ENCODE measurements around the gene EFNA1. TPM values are rescaled to one million over a fixed set of nuclear protein-coding genes. Genes with fewer than 3 reads are reported as not detected.
A peak's percentile ranks its signal among the peaks of the same experiment; 100 is the strongest.

EFNA1 gene
- total and polyA plus RNA-seq, 2 of the 13 experiments (the other 11 are each of a cell fraction or from before 2014, with no cell fraction given) = 81.8 to 874 TPM

DNA sequence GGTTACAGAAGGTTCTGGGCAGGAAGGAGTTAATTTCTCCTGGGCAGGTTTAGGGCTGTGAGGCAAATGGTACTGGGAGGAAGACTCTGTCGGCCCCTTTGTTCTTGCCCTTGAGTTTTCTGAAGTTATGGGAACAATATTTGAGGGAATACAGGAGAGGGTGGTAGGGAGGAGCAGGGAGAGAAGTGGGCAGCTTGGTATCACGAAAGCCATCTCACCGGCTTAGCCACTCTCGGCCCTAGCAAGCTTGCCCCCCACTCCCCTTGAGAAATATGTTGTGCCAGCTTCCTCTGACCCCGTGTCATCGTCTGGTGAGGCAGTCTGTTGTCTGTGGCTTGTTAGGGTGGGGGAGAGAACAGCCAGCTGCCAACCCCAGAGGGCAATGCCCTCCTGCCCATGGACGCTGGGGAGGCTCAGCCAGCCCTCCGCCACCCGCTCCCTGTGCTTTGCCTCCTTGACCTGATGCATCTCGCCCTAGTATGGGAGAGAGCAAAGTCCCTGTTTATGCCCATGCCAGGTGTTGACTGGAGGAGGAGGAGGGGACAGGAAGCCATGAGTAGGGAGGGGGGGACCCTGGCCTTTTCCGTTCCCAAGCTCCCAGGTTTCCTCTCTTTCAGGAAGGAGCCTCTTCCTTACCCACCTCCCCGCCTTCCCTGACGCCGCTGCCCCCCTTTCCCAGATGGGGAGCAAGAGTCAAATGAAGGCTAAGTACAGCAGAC is 1.2 kb downstream of the EFNA1 start (continued):
- TF ChIP-seq PRPF4 (IDR thresholded peaks at IDR 0.05; ENCODE audit: low read depth, low read length, poor library complexity, severe bottlenecking) = no peak
- peak; percentile 92 for TF ChIP-seq SALL1 (CRISPR knock-in tag; IDR thresholded peaks at IDR 0.05)
- TF ChIP-seq, protein P1, sequence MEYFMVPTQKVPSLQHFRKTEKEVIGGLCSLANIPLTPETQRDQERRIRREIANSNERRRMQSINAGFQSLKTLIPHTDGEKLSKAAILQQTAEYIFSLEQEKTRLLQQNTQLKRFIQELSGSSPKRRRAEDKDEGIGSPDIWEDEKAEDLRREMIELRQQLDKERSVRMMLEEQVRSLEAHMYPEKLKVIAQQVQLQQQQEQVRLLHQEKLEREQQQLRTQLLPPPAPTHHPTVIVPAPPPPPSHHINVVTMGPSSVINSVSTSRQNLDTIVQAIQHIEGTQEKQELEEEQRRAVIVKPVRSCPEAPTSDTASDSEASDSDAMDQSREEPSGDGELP (IDR thresholded peaks at IDR 0.05; ENCODE audit: borderline replicate concordance, low read depth) = peak; percentile 91; the same call in 1 of the 2 replicates
- TF ChIP-seq CREB1 (IDR thresholded peaks at IDR 0.05) = no peak
- TF ChIP-seq CREB1 (CRISPR knock-in tag; IDR thresholded peaks at IDR 0.05) = no peak
- TF ChIP-seq PHF20 (CRISPR knock-in tag; IDR thresholded peaks at IDR 0.05) = no peak
- TF ChIP-seq ZNF367 (CRISPR knock-in tag; IDR thresholded peaks at IDR 0.05; ENCODE audit: borderline replicate concordance) = no peak
- TF ChIP-seq FIP1L1 (IDR thresholded peaks at IDR 0.05; ENCODE audit: borderline replicate concordance, insufficient read depth, low read depth, low read length) = no peak
- TF ChIP-seq, protein P2, sequence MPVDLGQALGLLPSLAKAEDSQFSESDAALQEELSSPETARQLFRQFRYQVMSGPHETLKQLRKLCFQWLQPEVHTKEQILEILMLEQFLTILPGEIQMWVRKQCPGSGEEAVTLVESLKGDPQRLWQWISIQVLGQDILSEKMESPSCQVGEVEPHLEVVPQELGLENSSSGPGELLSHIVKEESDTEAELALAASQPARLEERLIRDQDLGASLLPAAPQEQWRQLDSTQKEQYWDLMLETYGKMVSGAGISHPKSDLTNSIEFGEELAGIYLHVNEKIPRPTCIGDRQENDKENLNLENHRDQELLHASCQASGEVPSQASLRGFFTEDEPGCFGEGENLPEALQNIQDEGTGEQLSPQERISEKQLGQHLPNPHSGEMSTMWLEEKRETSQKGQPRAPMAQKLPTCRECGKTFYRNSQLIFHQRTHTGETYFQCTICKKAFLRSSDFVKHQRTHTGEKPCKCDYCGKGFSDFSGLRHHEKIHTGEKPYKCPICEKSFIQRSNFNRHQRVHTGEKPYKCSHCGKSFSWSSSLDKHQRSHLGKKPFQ (CRISPR knock-in tag; IDR thresholded peaks at IDR 0.05; ENCODE audit: insufficient replicate concordance) = no peak
- peak; percentile 30; the same call in 1 of the 2 replicates for TF ChIP-seq ZNF878 (CRISPR knock-in tag; IDR thresholded peaks at IDR 0.05)
- TF ChIP-seq ONECUT2 (CRISPR knock-in tag; IDR thresholded peaks at IDR 0.05) = no peak
- peak; percentile 62; the same call in 1 of the 2 replicates for TF ChIP-seq ZNF563 (CRISPR knock-in tag; IDR thresholded peaks at IDR 0.05)
- TF ChIP-seq E2F2 (CRISPR knock-in tag; IDR thresholded peaks at IDR 0.05; ENCODE audit: borderline replicate concordance) = no peak
- TF ChIP-seq FUBP1 (CRISPR knock-in tag; IDR thresholded peaks at IDR 0.05; ENCODE audit: borderline replicate concordance) = peak; percentile 86; the same call in 1 of the 2 replicates
- TF ChIP-seq ATF6 (CRISPR knock-in tag; conservative IDR thresholded peaks at IDR 0.05) = no peak
- no peak for TF ChIP-seq TP53 (CRISPR knock-in tag; conservative IDR thresholded peaks at IDR 0.05)
- no peak; the same call in 1 of the 2 replicates for TF ChIP-seq MYNN (CRISPR knock-in tag; IDR thresholded peaks at IDR 0.05; ENCODE audit: low read depth)
- TF ChIP-seq ISL2 (CRISPR knock-in tag; IDR thresholded peaks at IDR 0.05) = peak; percentile 31; the same call in 1 of the 2 replicates
- TF ChIP-seq ZNF816 (CRISPR knock-in tag; IDR thresholded peaks at IDR 0.05; ENCODE audit: borderline replicate concordance) = 0 out of 2 replicates have a peak, but pooled peaks have one; percentile 18
- TF ChIP-seq IRF1 (CRISPR knock-in tag; IDR thresholded peaks at IDR 0.05; ENCODE audit: low read depth) = peak; percentile 82; the same call in 1 of the 2 replicates

Measured in HepG2 (cell line).